Gastrocnemius medialis (tissue), 4 donors: ENCODE results near the gene RTP4. TPM values are rescaled to one million over a fixed set of nuclear protein-coding genes. Genes with fewer than 3 reads are reported as not detected.

Experiments used
- ATAC-seq, 2 donors: fragments of 150-250 bp; one replicate each; pipeline ENCODE4 v1.9.1; 2016
- DNase-seq, 2 donors: peaks; one replicate each; pipeline ENCODE4 v3.0.0-alpha.2; 2019
- H3K27ac ChIP-seq, 4 donors: fragments of 200-600 bp; sonication (generic); 1 replicate in 1 of 4; 2 replicates in 3 of 4; pipeline ENCODE4 v1.5.1; 2016 to 2018; ENCODE audit warnings: mild to moderate bottlenecking in 2 of 4, moderate library complexity in 1 of 4
- H3K27me3 ChIP-seq, 3 donors: fragments of 200-600 bp; sonication (generic) in 2 of 3; 1 replicate in 1 of 3; 2 replicates in 2 of 3; pipeline versions ENCODE4 v1.5.1 to v1.6.0; 2016 to 2019; ENCODE audit warnings: mild to moderate bottlenecking in 1 of 3, moderate library complexity in 1 of 3
- H3K36me3 ChIP-seq, 2 donors: fragments of 200-600 bp; sonication (generic) in 1 of 2; one replicate each; pipeline ENCODE4 v1.5.1; 2017 to 2018
- H3K4me1 ChIP-seq, 2 donors: fragments of 200-600 bp; sonication (generic) in 1 of 2; one replicate each; pipeline ENCODE4 v1.5.1; 2016 to 2017; ENCODE audit warnings: mild to moderate bottlenecking in 2 of 2
- H3K4me3 ChIP-seq, 4 donors: fragments of 200-600 bp; sonication (generic) in 3 of 4; 1 replicate in 1 of 4; 2 replicates in 3 of 4; pipeline ENCODE4 v1.5.1; 2016 to 2019; ENCODE audit warnings: mild to moderate bottlenecking in 2 of 4
- H3K9me3 ChIP-seq, 3 donors: fragments of 200-600 bp; sonication (generic) in 2 of 3; 1 replicate in 1 of 3; 2 replicates in 2 of 3; pipeline ENCODE4 v1.5.1; 2016 to 2019
- POLR2A ChIP-seq, 2 donors: fragments of 450-650 bp; IDR thresholded peaks; one replicate each; pipeline ENCODE4 v1.6.1; 2017; ENCODE audit warnings: antibody characterized with exemption in 2 of 2, mild to moderate bottlenecking in 2 of 2, moderate library complexity in 2 of 2
- in situ Hi-C, 4 donors: fragments of 200-750 bp; cut with MboI; loops; one replicate each; pipeline versions ENCODE4 v1.15.0 to v1.8.0; 2017; ENCODE audit warnings: low sequenced_read_pairs in 4 of 4
- intact Hi-C: fragments of 100-400 bp; cut with DNase I; formaldehyde crosslinking; loops from one replicate; pipeline ENCODE4 v1.15.1; 2023; ENCODE audit warnings: low total_unique reads
- total RNA-seq, 4 donors: library from RNA; depleted of rRNA; stranded (reverse); fragments of >200 nt; gene quantifications; one replicate each; pipeline versions ENCODE4 v1.1.0 to v1.2.3, GENCODE V29; 2016
- TF ChIP-seq, protein P1 (sequence below), 5 experiments: fragments of 450-650 bp in 3 of 5; fragments of 200-600 bp in 2 of 5; sonication (generic) in 2 of 5; IDR thresholded peaks in 4 of 5; conservative IDR thresholded peaks in 1 of 5; 1 replicate in 4 of 5; 2 replicates in 1 of 5; pipeline ENCODE4 v1.5.1; 2016 to 2019; ENCODE audit warnings: antibody characterized with exemption in 5 of 5, mild to moderate bottlenecking in 3 of 5, moderate library complexity in 3 of 5

RTP4 gene
- total RNA-seq, 4 donors from 2014 or later: 0.16 to 0.87 (median 0.39) TPM; not detected in 1

DNA sequence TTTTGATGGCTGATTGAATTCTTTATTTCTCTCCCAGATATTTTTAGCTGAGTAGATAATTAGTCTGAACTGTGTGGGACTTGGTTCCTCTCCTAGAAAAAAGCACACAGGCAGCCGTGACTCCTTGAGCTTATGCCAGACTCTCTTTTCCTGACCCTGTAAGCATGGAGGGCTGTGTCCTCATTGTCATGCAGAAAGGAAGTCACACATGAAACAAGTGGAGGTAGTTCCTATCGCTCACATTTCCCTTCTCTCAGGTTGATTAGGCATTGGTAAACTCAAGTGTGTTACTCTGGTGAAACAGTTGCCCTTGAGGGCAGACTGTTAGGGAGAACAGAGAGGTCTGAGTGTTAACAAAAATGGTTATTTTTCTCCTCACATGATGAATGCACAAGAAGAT is 6.3 kb upstream of the RTP4 start:
- H3K27ac ChIP-seq: no peak overlapping the region
- intact Hi-C loops: no loop called here

GRCh38 chr3:187367561-187368103 is 553 bp upstream of the RTP4 start:
- TF ChIP-seq, protein P1, sequence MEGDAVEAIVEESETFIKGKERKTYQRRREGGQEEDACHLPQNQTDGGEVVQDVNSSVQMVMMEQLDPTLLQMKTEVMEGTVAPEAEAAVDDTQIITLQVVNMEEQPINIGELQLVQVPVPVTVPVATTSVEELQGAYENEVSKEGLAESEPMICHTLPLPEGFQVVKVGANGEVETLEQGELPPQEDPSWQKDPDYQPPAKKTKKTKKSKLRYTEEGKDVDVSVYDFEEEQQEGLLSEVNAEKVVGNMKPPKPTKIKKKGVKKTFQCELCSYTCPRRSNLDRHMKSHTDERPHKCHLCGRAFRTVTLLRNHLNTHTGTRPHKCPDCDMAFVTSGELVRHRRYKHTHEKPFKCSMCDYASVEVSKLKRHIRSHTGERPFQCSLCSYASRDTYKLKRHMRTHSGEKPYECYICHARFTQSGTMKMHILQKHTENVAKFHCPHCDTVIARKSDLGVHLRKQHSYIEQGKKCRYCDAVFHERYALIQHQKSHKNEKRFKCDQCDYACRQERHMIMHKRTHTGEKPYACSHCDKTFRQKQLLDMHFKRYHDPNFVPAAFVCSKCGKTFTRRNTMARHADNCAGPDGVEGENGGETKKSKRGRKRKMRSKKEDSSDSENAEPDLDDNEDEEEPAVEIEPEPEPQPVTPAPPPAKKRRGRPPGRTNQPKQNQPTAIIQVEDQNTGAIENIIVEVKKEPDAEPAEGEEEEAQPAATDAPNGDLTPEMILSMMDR (IDR thresholded peaks at IDR 0.05 in 4 of 5, conservative IDR thresholded peaks at IDR 0.05 in 1 of 5): no peak
- in situ Hi-C loops: no loop called here
- ATAC-seq (no peak), DNase-seq (no peak)
- H3K4me1 ChIP-seq: peaks cover 0 to 8% of the 10 kb centered on the region in 2 donors
- intact Hi-C loops: no loop called here
- peak overlapping the region; percentile 39 to 73 (median 59) for H3K4me3 ChIP-seq
- H3K9me3 ChIP-seq: no peaks in the 10 kb centered on the region
- peak overlapping the region; percentile 63 to 84 (median 76) for H3K27ac ChIP-seq
- H3K27me3 ChIP-seq: no peaks in the 10 kb centered on the region
- no peaks in the 10 kb centered on the region for H3K36me3 ChIP-seq

More for the DNA sequence above, 6.3 kb upstream of the RTP4 start:
- in situ Hi-C loops: no loop called here
- no peak for TF ChIP-seq POLR2A (IDR thresholded peaks at IDR 0.05)
- TF ChIP-seq, protein P1 (IDR thresholded peaks at IDR 0.05 in 4 of 5, conservative IDR thresholded peaks at IDR 0.05 in 1 of 5): no peak
- Histone ChIP-seq H3K4me1 (no peaks in the 10 kb centered on the region), H3K9me3 (no peaks in the 10 kb centered on the region), H3K4me3 (no peak overlapping the region), H3K36me3 (no peaks in the 10 kb centered on the region), H3K27me3 (no peaks in the 10 kb centered on the region)
- DNase-seq: no peak
- ATAC-seq: no peak

DNA sequence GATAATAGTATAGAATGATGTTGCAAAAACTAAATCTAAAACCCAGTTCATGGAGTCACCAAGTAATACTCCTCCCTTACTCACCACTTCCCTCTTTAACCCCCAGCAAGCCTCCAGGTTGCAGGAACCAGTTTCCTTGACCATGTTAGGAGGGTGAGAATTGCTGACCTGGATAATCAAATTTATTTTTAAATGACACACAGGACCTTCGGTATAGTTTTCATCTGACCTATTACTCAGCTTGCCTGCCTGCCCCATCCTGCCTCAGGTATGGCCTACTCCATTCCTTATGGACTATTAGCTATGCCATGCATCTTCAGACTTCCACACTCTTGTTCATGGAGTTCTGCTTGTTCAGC is 883 bp downstream of the RTP4 start:
- Histone ChIP-seq H3K36me3 (no peaks in the 10 kb centered on the region), H3K4me1 (peaks cover 0 to 8% of the 10 kb centered on the region in 2 donors), H3K27me3 (no peaks in the 10 kb centered on the region), H3K9me3 (no peaks in the 10 kb centered on the region), H3K27ac (peak overlapping the region; percentile 63 to 84 (median 76)), H3K4me3 (peak overlapping the region; percentile 39 to 73 (median 59))
- no peak for DNase-seq
- peak in 1 of 2 donors; percentile 27 for ATAC-seq
- no peak for TF ChIP-seq POLR2A (IDR thresholded peaks at IDR 0.05)
- TF ChIP-seq, protein P1 (IDR thresholded peaks at IDR 0.05 in 4 of 5, conservative IDR thresholded peaks at IDR 0.05 in 1 of 5): no peak
- intact Hi-C loops: no loop called here
- in situ Hi-C loops: no loop called here

DNA sequence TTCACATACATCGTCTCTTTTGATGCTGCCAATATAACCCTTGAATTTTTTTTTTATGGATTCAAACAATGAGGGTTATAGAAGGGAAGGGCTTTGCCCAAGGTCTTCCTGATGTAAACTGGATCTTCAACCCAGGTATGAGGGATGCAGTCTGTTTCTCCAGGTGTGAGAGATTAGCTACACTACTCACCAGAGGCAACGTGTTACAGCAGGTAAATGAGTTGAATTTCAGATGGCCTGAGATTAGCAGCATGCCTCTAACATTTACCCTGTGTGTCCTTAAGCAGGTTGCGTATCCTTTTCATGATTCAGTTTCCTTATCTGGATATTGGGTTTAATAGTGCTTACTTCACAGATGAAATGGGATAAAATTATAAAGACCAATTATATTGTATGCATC is 1.9 kb downstream of the RTP4 start:
- H3K27me3 ChIP-seq: no peaks in the 10 kb centered on the region
- H3K36me3 ChIP-seq: no peaks in the 10 kb centered on the region
- peaks cover 0 to 8% of the 10 kb centered on the region in 2 donors for H3K4me1 ChIP-seq
- TF ChIP-seq, protein P1 (IDR thresholded peaks at IDR 0.05 in 4 of 5, conservative IDR thresholded peaks at IDR 0.05 in 1 of 5): no peak
- no peak for TF ChIP-seq POLR2A (IDR thresholded peaks at IDR 0.05)
- intact Hi-C loops: no loop called here
- H3K4me3 ChIP-seq: no peak overlapping the region
- in situ Hi-C loops: no loop called here
- H3K9me3 ChIP-seq: no peaks in the 10 kb centered on the region
- no peak overlapping the region for H3K27ac ChIP-seq
- no peak for DNase-seq
- ATAC-seq: no peak

GRCh38 chr3:187375581-187375980 is 7.4 kb downstream of the RTP4 start:
- Histone ChIP-seq H3K4me1 (no peaks in the 10 kb centered on the region), H3K27me3 (no peaks in the 10 kb centered on the region), H3K9me3 (no peaks in the 10 kb centered on the region), H3K4me3 (no peak overlapping the region), H3K27ac (no peak overlapping the region), H3K36me3 (no peaks in the 10 kb centered on the region)
- intact Hi-C loops (no loop called here), in situ Hi-C loops (no loop called here)
- DNase-seq: no peak
- TF ChIP-seq, protein P1 (IDR thresholded peaks at IDR 0.05 in 4 of 5, conservative IDR thresholded peaks at IDR 0.05 in 1 of 5): no peak
- TF ChIP-seq POLR2A (IDR thresholded peaks at IDR 0.05): no peak
- no peak for ATAC-seq
